ENCODE measurements around the gene FATE1. TPM values are rescaled to one million over a fixed set of nuclear protein-coding genes. Genes with fewer than 3 reads are reported as not detected.
A peak's percentile ranks its signal among the peaks of the same experiment; 100 is the strongest.

FATE1 gene
- total and polyA plus RNA-seq, 2 of the 13 experiments (the other 11 are each of a cell fraction or from before 2014, with no cell fraction given): not detected

- Histone ChIP-seq H3K9ac (ENCODE audit: insufficient read depth, low read depth, low read length) (no peak overlapping the region), H3K9me3 (ENCODE audit: low read length) (no peaks in the 10 kb centered on the region), H3K4me1 (ENCODE audit: insufficient read depth, low read length) (no peaks in the 10 kb centered on the region), H2AFZ (ENCODE audit: low read length) (no peak overlapping the region), H4K20me1 (ENCODE audit: insufficient read depth, low read length) (no peaks in the 10 kb centered on the region), H3K36me3 (replicated peaks in 1 of 2; ENCODE audit: control insufficient read depth in 1 of 2, insufficient read depth in 2 of 2, low read length in 2 of 2) (no peaks in the 10 kb centered on the region), H3K79me2 (ENCODE audit: insufficient read depth, low read length) (no peaks in the 10 kb centered on the region), H3K27ac (ENCODE audit: extremely low read length, insufficient read depth, low read length) (no peak overlapping the region), H3K4me2 (ENCODE audit: low read depth, low read length) (no peak overlapping the region), H3K27me3 (ENCODE audit: control insufficient read depth in 1 of 2, insufficient read depth in 2 of 2, low read length in 2 of 2) (no peaks in the 10 kb centered on the region), H3K4me3 (replicated peaks in 1 of 3; ENCODE audit: insufficient read depth in 1 of 3, low read depth in 2 of 3, low read length in 3 of 3) (no peak overlapping the region)
- ChIA-PET POLR2A (no interaction called here), CTCF (ENCODE audit: low intra/inter-chr PET ratio, low total read pairs) (no interaction called here)
- peak; percentile 30 for FAIRE-seq
- intact Hi-C loops (cut with micrococcal nuclease; ENCODE audit: unreplicated experiment): no loop called here
- TF ChIP-seq ZNF713 (CRISPR knock-in tag; IDR thresholded peaks at IDR 0.05) (no peak), REPIN1 (CRISPR knock-in tag; IDR thresholded peaks at IDR 0.05; ENCODE audit: borderline replicate concordance, low read depth) (no peak), ZNF781 (CRISPR knock-in tag; IDR thresholded peaks at IDR 0.05; ENCODE audit: borderline replicate concordance, not compliant biosample characterization) (no peak), ZNF543 (CRISPR knock-in tag; IDR thresholded peaks at IDR 0.05) (no peak), SMAD9 (CRISPR knock-in tag; IDR thresholded peaks at IDR 0.05) (no peak), KLF16 (CRISPR knock-in tag; IDR thresholded peaks at IDR 0.05) (no peak), ZNF24 (IDR thresholded peaks at IDR 0.05) (no peak), ZNF83 (CRISPR knock-in tag; IDR thresholded peaks at IDR 0.05; ENCODE audit: borderline replicate concordance) (no peak), ZNF660 (CRISPR knock-in tag; IDR thresholded peaks at IDR 0.05; ENCODE audit: borderline replicate concordance, low read depth) (no peak), ZNF761 (CRISPR knock-in tag; conservative IDR thresholded peaks at IDR 0.05) (no peak), MTERF4 (CRISPR knock-in tag; IDR thresholded peaks at IDR 0.05) (no peak)
- no peak for DNase-seq (ENCODE audit: low spot score)
- ATAC-seq: no peak
- BruUV-seq (replicated peaks): no TSS peak
- in situ Hi-C loops (cut with HindIII; ENCODE audit: extremely low pct_ligation_motif_present, low pct_unique_long_range_greater_than_20kb): no loop called here
- WGBS (ENCODE audit: low lambda C conversion rate): 0% methylated on average over 1 of the region's 2 CpGs
Observed at GRCh38 chrX:151762802-151763201, 47.0 kb downstream of the FATE1 start.
